LNCAP (cell line): ENCODE measurements around the gene TCAIM.

Source experiments
- TF ChIP-seq, protein P1 (sequence below): fragments of 450-650 bp; IDR thresholded peaks from 2 replicates; pipeline ENCODE4 v1.5.1; 2017; ENCODE audit warnings: mild to moderate bottlenecking

TCAIM gene

DNA sequence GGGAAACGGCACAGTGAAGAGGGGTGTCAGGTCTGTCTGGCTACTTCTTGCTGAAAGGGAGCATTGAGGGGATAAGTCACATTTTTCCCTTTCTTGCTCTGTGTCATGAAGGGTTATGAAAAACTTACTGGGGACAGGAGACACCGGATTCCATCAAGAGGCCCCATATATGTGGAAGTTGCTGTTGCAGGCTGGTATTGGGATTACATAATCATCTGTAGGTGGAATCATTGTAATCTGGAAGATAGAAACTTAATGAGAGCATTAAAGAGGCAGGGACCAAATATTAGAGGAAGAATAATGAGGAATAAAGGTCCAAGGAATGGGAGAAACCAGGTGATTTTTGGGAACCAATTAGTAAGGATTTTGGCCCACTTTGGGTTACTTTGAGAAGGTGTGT, 4.2 kb upstream of the TCAIM start:
- TF ChIP-seq, protein P1, sequence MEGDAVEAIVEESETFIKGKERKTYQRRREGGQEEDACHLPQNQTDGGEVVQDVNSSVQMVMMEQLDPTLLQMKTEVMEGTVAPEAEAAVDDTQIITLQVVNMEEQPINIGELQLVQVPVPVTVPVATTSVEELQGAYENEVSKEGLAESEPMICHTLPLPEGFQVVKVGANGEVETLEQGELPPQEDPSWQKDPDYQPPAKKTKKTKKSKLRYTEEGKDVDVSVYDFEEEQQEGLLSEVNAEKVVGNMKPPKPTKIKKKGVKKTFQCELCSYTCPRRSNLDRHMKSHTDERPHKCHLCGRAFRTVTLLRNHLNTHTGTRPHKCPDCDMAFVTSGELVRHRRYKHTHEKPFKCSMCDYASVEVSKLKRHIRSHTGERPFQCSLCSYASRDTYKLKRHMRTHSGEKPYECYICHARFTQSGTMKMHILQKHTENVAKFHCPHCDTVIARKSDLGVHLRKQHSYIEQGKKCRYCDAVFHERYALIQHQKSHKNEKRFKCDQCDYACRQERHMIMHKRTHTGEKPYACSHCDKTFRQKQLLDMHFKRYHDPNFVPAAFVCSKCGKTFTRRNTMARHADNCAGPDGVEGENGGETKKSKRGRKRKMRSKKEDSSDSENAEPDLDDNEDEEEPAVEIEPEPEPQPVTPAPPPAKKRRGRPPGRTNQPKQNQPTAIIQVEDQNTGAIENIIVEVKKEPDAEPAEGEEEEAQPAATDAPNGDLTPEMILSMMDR: no peak

GRCh38 chr3:44337248-44337785, 1.2 kb upstream of the TCAIM start:
- TF ChIP-seq, protein P1: no peak

- TF ChIP-seq, protein P1: no peak
Measured at GRCh38 chr3:44338828-44339127, 212 bp downstream of the TCAIM start.

- TF ChIP-seq, protein P1: no peak
Measured at GRCh38 chr3:44339181-44340057, 853 bp downstream of the TCAIM start.

GRCh38 chr3:44340058-44340395, 1.5 kb downstream of the TCAIM start:
- TF ChIP-seq, protein P1: no peak

DNA sequence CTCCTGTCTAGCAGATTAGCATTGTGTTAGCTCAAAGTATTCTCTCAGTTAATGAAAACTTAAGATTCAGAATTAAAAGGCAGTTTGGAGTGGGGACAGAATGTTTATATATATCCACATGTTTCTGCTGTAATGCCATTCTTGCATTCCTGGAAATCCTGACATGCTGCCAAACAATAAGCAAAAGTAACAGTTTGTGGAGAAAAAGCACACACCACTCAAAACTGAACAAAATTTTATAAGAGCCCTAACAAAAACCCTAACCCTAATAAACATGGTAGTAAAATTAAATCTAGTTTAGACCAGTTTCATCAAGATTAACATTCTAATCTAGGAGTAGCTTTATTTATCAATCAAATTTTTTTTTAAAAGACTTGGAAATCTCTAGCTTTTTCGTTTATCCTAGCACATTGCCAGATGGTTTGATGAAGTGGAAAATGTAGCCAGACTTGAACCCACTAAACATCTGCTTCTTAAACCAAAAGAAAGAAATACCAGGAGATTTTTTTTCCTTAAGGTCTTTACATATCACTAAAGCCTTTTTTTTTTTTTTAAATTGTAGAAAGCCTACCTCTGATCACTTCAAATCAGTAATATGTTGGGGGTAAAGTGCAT, 3.7 kb downstream of the TCAIM start:
- TF ChIP-seq, protein P1: no peak

GRCh38 chr3:44343421-44343820, 4.9 kb downstream of the TCAIM start:
- TF ChIP-seq, protein P1: no peak
